GM12872 (cell line): ENCODE measurements around the gene CYBRD1.

Source experiments
- TF ChIP-seq, protein P1 (sequence below): IDR thresholded peaks from 3 replicates; pipeline ENCODE4 v1.5.1; 2011; ENCODE audit warnings: low read depth, mild to moderate bottlenecking, low read length, moderate library complexity; ENCODE audit not compliant: insufficient read depth

Gene CYBRD1

DNA sequence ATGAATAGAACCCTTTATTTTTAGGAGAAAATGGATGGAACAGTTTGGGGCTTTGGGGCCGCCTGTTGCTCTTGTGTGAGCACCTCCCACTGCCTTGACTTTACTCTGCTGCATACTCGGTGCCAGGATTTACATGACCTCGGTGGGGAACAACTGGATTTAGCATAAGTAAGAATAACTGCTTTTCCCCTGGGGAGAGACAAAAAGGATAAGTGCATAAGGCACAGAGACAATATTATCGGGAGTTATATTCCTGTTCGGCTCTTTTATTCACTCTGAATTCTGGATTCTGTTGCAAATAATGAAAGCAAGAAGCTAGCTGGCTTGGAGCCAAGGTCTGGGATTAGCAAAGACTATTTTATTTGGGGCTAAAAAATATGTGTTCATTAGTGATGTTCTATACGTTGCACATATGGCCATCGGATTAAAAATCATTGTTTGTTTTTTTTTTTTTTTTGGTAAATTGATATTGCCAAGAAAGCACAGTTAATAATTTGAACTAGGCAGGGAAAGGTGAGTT lies 69.8 kb downstream of the CYBRD1 start:
- TF ChIP-seq, protein P1, sequence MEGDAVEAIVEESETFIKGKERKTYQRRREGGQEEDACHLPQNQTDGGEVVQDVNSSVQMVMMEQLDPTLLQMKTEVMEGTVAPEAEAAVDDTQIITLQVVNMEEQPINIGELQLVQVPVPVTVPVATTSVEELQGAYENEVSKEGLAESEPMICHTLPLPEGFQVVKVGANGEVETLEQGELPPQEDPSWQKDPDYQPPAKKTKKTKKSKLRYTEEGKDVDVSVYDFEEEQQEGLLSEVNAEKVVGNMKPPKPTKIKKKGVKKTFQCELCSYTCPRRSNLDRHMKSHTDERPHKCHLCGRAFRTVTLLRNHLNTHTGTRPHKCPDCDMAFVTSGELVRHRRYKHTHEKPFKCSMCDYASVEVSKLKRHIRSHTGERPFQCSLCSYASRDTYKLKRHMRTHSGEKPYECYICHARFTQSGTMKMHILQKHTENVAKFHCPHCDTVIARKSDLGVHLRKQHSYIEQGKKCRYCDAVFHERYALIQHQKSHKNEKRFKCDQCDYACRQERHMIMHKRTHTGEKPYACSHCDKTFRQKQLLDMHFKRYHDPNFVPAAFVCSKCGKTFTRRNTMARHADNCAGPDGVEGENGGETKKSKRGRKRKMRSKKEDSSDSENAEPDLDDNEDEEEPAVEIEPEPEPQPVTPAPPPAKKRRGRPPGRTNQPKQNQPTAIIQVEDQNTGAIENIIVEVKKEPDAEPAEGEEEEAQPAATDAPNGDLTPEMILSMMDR = no peak

DNA sequence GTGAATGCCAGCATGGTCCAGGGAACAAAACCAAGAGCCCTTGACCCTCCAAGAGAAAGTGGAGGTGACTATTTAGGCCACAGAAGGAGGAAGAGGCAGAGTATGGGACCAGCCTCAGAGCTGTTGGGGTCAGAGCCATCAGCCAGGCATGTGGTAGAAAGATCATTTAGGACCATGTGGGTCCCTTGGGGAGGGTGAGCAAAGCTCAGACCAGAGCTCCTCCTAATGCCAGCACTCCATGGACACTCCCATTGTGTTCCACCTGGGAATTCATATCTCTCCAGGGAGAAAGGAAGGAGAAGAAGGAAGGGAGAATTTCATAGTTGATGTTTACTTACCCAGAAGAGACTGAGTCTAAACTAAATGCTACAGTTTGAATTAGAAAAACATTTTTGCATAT lies 73.2 kb downstream of the CYBRD1 start:
- TF ChIP-seq, protein P1 = no peak

DNA sequence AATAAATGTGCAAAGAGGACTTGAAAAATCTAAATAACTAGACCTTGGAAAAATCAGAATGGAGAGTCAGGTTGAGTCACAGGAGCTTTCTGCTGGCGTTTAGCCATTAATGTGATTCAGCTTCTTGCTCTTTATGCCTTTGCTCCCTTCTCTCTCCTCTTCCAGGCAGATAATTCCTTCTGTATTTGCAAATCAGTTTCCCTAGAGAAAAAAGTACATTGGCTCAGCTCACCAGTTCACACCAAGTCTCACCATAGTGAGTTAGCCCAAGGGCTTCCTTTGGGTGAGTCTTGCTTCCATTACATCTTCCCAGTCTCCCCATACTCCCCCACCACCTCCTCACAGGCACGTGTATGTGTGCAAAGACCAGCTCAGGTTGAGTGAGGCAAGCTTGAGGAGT lies 73.6 kb downstream of the CYBRD1 start:
- TF ChIP-seq, protein P1 = no peak

DNA sequence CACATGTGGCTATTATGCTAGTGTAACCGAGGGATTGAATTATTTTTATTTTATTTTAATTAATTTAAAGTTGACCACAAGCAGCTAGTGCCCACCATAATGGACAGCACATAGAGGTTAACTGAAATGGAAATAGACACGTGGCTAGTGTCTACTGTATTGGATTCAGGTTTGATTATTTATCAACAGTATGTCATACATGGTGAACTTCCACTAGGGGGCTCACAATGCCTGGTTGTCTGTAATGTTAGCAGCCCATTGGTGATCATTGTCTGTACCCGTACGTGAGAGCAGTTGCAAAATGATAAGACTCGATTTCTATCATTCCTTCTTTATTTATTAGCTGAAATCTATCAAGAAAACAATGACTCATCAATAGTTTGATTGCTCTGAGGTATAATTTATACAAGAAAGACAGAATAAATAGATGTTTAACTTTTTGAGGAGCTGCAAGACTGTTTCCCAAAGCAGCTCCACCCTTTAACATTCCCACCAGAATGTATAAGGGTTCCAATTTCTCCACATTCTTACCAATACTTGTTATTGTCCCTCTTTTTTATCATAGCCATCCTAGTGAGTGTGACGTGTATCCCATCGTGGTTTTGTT lies 76.5 kb downstream of the CYBRD1 start:
- TF ChIP-seq, protein P1 = peak; percentile 79

DNA sequence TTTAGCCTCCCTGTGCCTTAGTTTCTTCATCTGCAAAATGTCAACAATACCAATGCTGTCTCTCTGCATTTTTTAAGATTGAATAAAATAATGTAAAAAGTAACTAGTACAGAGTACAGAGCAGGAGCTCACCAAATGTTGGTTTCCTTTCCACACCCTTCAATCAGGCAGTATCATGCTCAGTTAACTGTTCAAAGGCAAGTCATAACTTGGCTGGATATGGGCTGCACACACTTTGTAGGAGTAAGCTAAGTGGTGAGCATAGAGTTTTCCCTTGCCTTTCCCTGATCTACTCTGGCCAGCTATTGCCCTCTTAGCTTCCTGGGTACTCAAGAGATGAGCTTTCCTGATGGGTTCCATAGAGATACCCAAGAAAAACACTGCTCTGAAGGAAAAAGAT lies 77.9 kb downstream of the CYBRD1 start:
- TF ChIP-seq, protein P1 = no peak

DNA sequence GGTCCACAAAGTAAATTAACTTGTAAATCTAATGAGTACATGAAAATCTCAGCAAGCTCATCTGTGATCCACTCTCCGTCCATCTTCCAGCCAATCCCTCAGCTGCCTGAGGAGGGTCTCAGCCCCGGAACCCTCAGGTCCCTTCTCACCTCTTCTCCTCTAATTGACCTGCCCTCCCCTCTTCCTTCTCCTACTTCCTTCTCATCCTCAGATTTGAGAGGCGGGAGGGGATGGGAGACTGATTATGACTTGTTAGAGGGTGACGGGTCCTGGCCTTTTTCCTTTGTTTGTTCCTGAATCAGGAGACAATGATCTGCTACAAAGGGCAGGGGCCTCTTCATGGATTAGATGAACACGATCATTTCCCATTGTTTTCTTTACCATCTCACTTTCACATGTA lies 80.1 kb downstream of the CYBRD1 start:
- TF ChIP-seq, protein P1 = no peak
